Hematopoietic multipotent progenitor cell treated with erythropoietin and hydrocortisone succinate and interleukin-3 and kit ligand, for 15 days (in vitro differentiated cells): Measurements from ENCODE around the gene CHD8.

ENCODE experiments used
- DNase-seq: peaks from one replicate; pipeline ENCODE4 v3.0.0-alpha.2; 2015; ENCODE audit warnings: low spot score

Gene CHD8

GRCh38 chr14:21437063-21437901 is 18.6 kb downstream of the CHD8 start:
- peak; percentile 99 for DNase-seq

GRCh38 chr14:21436567-21437062 is 19.3 kb downstream of the CHD8 start:
- no peak for DNase-seq

GRCh38 chr14:21431126-21431525 is 24.8 kb downstream of the CHD8 start:
- no peak for DNase-seq

DNA sequence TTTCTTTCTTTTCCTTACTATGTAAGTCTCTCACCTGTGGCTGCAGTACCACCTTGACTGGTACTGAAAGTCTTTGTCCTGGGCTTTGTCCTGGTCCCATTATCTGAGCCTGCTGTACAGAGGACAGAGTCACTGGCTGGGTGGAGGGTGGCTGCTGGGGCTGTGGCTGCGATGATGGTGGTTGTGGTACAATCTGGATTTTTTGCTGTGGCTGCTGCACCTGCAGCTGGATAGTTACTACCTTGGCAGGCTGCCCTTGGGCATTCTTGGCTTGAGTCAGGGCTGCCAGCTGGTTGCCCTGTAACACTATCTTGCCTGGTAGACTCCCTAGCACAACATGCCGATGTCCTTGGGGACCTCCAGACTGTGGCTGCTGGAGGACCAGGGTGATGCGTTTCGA is 27.0 kb downstream of the CHD8 start:
- DNase-seq = no peak

GRCh38 chr14:21426692-21427091 is 29.2 kb downstream of the CHD8 start:
- DNase-seq = no peak

- DNase-seq = no peak
Measured at GRCh38 chr14:21419528-21419927, 36.4 kb downstream of the CHD8 start.

- no peak for DNase-seq
Measured at GRCh38 chr14:21415329-21415728, 40.6 kb downstream of the CHD8 start.

DNA sequence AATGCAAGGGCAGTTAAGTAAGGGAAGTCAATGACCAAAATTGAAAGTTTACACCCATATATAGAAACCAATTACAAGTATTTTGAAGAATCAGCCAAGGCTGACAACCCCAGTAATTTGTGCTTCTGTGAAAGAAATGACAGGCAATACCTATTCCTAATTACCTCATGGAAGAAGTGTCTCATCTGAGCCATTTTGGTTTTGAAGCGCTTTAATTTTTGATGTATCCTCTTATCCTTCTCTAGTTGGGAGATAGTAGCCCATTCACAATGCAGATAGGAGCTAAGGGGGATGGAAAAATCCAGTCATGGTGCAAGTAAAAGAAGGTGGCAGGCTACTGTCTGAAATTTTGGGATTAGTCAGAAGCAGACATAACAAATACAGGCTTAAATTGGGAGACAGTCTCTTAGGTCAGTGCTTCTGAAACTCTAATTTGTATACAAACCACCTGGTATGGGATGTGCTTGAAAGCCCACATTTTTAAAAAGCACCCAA is 41.7 kb downstream of the CHD8 start:
- no peak for DNase-seq

- DNase-seq = no peak
Measured at GRCh38 chr14:21408147-21408546, 47.8 kb downstream of the CHD8 start.

- DNase-seq = no peak
Measured at GRCh38 chr14:21406213-21406612, 49.7 kb downstream of the CHD8 start.

- DNase-seq = no peak
Measured at GRCh38 chr14:21405097-21405496, 50.8 kb downstream of the CHD8 start.

DNA sequence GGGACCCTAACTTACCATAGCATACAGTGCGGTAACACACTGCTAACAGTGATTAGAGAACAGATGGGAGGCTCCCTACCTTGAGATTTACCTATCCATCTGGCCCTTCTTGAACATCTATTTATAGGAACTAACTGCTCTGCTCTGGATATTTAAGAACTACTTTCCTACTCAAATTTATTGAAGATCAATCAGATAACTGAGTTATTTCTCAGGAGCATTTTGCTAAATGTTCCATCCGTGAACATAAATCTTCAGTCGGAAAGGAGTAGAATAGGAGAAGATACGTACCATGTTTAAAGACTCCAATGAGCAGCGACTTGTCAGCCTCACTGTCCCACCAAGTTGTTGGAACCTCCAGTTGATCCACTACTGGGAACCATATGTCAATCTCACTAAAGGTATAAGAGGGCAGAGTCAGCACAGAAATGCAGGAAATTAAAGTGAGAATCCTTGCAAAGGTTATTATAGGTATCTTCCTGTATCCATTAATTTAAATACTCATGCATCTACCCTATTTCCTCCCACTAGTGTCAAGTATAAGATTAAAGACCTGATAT is 56.5 kb downstream of the CHD8 start:
- no peak for DNase-seq

DNA sequence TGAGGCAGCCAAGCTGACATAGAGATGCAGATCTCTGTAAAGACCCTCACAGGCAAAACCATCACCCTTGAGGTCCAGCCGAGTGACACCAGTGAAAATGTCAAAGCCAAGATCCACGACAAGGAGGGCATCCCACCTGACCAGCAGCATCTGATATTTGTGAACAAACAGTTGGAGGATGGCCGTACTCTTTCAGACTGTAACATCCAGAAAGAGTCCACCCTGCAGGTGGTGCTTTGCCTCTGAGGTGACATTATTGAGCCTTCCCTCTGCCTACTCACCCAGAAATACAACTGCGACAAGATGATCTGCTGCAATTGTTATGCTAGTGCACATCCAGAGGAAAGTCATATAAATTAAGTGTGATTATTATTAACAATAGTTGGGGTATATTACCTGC is 57.0 kb downstream of the CHD8 start:
- DNase-seq = no peak

DNA sequence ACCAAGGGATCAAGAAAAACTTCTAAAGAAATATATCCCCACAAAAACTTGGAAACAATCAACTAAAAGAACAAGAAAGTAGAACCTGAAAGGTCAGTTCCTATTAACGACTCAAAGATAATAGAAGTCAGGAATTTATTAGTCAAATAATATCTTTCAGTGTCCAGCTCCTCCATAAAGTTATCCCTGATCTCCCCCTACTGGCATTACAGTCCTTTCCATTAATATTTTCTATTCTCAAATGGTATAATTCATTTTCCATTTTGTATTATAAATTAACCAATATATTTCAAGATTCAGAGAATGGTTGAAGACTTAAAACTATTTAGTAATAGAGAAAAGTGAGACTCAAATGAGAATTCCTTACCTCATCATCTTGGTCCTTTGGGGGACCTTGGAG is 60.5 kb downstream of the CHD8 start:
- DNase-seq = no peak

GRCh38 chr14:21385188-21385904 is 70.6 kb downstream of the CHD8 start:
- no peak for DNase-seq

DNA sequence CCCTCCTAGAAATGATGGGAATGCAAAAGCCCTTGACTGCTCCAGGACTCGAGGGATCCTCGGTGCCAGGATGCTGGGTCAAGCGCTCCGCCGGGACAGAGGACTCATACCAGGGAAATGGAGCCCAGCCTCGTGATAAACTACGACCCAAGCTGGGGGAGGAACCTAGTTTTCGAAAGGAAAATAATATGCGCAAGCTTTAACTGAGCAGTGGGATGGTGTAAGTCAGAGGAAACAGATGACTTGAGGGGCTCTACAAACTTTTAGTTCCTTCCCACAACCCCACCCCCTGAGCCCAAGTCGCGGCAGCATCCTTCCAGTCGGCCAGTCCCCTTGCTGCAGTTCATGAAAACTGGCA is 71.5 kb downstream of the CHD8 start:
- no peak for DNase-seq

DNA sequence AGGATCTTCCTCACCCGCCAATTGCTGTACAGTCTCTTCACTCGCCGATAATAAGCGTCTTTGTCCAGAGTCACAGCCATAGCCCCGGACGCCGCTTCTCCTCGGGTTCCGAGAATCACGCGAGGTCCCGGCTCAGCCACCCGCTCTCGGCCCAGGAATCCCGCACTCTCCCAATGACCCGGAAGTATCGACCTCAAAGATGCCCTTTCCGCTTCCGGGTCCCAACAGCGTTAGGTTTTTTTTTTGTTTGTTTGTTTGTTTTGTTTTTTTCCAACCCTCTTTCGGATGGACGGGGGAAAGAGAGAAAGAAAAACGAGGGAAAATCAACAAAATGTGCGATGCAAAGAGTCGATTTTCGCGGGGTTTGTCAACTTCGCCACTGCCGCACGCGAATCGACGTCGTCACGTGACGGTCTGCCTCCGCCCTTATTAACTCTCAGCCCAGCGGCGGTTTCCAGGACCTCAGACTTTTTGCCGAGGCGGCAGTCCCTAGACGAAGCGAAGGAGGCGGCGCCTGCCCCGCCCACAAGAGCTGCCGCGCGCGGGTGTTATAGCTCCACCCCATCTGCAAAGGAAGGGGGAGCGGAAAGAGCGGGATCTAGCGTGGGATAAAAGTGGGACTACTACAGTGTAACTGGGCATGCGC is 72.0 kb downstream of the CHD8 start, which contains the start of gene SUPT16H:
Gene SUPT16H (minus strand): TSS at position 172 of the 646 bp plus-strand sequence. CDS start 92 bp downstream, at position 80.
- DNase-seq = peak; percentile 96

- peak; percentile 42 for DNase-seq
Measured at GRCh38 chr14:21382886-21383847, 72.8 kb downstream of the CHD8 start.

- peak; percentile 12 for DNase-seq
Measured at GRCh38 chr14:21382095-21382494, 73.8 kb downstream of the CHD8 start.

GRCh38 chr14:21379338-21379737 is 76.6 kb downstream of the CHD8 start:
- no peak for DNase-seq

- no peak for DNase-seq
Measured at GRCh38 chr14:21373980-21374379, 81.9 kb downstream of the CHD8 start.
